GM18861 (cell line): ENCODE results near the gene GGT7.
"Not testable (repeated sequence)": the region's sequence is repeated elsewhere in the genome, so short reads cannot be mapped to it uniquely, and the experiment has no call there.

ENCODE experiments used
- ATAC-seq: cut with Tn5 transposase; IDR thresholded peaks from one replicate; pipeline ENCODE4 v1.9.1; 2021; ENCODE audit not compliant: unreplicated experiment

Gene GGT7

DNA sequence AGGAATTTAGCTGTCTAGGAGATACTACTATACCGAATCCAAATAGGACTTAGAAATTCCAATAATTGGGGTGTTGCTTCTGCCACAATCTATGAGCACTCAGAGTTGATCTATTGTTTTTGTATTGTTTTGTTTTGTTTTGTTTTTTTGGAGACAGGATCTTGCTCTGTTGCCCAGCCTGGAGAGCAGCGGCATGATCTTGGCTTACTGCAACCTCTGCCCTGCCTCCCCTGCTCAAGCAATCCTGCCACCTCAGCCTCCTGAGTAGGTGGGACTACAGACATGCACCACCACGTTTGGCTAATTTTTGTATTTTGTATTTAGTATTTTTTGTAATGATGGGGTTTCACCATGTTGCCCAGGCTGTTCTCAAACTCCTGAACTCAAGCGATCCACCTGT is 11.2 kb upstream of the GGT7 start:
- no peak for ATAC-seq

DNA sequence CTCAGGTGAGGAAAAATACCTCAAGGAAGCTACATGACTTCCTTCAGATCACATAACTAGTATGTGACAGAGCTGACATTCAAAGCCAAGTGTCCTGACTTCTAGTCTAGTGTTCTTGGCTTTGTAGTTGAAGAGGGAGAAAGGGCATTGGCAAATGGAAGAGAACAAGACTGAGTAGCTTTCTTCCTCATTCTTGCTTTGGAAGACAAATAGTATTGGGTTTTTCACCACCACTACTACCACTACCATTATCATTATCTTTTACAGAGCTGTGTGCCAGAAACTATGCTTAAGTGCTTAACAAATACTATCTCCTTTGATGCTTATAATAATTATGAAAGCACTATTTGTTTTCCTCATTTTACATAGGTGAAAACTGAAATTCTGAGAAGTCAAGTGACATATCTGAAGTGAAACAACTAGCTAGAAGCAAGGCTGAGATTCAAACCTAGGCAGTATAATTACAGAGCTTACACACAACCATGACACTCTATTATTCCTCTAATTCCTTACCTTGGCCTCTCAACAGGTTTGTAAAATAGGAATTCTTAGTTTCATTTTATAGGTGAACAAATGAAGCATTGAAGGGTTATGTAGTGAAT is 10.5 kb upstream of the GGT7 start:
- no peak for ATAC-seq

DNA sequence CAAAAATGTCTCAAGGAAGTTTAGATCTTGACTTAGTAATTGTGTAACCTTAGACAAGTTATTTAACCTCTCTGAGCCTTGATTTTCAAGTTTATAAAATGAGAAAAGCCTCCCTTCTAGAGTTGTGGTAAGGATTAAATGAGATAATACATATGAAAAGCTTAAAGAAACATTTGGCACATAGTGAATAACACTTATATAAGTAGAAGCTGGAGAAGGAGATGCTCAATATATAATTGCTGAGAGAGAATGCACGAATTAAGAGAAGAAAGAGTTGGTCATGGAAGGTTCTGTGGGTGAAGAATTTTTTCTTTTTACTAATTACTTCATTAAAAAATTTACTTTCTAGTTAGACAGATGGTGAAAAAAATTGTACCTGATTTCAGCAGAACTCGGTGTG is 9.0 kb upstream of the GGT7 start:
- ATAC-seq, result no peak

DNA sequence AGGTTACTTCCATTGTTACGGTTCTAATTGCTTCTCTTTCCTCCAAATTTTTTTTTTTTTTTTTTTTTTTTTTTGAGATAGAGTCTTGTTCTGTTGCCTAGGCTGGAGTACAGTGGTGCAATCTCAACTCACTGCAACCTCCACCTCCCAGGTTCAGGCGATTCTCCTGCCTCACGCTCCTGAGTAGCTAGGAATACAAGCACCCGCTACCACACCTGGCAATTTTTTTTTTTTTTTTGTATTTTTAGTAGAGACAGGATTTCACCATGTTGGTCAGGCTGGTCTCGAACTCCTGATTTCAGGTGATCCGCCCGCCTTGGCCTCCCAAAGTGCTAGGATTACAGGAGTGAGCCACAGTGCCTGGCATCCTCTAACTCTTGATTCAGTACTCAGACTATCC is 8.3 kb upstream of the GGT7 start:
- not testable (repeated sequence) for ATAC-seq

DNA sequence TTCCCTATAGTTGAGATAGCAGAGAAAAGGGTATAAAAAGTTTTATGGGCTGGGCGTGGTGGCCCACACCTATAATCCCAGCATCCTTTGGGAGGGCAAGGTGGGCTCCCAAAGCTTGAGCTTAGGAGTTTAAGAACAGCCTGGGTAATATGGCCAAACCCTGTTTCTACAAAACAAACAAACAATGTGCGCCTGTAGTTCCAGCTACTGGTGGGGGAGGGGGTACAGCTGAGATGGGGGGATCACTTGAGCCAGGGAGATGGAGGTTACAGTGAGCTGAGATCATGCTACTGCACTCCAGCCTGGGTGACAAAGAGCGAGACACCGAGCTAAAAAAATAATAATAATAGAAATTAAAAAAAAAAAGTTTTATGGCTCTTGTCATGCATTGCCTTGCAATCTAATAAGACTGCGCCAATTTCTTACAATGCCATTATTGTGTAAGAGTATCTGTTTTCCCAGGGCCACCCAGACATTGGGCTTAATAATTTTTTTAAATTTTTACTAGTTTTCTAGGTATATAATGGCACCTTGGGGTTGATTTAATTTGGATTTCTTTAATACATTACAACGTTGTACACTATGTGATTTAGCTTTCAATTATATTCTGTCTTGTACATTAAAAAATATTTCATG is 7.7 kb upstream of the GGT7 start:
- no peak for ATAC-seq

DNA sequence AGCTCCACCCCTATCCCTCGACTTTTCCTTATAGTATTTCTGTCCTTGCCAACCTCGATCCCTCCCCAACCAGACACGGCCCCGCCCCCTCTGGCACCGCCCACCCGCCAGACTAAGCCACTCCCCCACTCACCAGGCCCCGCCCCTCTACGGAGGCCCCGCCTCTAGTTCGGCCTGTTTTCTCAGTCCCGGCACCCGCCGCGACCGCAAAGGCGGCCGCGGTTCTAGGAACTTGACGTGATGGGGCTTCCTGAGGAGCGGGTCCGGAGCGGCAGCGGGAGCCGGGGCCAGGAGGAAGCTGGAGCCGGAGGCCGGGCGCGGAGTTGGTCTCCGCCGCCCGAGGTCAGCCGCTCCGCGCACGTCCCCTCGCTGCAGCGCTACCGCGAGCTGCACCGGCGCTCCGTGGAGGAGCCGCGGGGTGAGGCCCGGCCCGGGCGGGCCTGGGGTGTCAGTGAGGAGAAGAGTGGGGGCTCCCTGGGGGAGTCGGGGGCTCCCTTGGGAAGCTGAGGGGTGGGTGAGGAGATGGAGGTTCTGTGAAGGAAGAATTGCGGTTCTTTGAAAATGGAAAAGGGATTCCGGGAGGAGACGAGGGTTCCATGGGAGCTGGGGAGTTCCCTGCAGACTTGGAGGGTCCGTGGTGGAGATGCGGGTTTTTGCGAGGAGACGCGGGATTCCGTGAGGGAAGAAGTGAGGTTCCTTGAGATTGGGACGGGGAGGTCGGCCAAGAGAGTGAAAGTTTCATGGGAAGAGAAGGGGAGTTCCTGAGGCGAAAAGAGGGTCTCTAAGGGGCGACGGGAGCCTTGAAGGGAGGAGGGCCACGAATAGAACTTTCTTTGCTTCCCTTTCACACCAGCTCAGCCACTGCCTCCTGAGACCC is 4.0 kb upstream of the GGT7 start, which contains the start of gene ACSS2:
ACSS2 (plus strand) TSS at position 207 of the 877 bp plus-strand sequence; CDS start at position 241, 34 bp downstream.
- ATAC-seq, result no peak

DNA sequence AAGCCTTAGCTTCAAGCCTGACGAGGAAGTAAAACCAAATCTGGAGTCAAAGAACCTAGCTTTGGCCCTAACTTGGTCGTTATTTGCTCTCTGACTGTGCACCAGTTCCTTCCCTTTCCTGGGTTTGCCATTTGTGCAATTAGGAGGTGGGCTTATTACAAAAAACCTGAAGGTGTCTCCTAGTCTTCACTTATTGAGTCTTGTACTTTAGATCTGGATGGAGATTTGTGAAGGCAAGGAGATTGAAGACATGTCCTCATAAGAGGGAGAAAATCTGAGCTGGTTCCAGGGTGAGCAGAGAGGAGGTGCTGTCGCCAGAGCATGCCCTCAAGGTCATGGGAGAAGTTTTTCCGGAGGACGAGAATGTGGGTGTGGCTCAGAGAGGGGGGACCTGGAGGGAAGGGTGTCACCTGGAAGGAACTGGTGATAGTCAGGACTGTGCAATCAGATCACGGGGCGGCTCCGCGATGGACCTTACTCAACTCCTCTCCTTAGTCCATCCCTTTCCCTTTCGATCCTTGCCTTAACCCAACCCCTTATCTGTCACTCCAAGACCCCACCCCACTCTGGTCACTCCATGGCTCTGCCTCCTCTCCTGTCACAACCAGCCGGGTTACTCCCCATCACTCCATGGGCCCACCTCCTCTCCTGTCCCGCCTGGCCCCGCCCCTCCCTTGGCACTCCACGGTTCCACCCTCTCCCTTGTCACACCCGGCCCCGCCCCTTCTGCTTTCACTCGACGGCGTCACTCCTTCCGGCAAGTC is 3.2 kb upstream of the GGT7 start:
- ATAC-seq, result no peak

DNA sequence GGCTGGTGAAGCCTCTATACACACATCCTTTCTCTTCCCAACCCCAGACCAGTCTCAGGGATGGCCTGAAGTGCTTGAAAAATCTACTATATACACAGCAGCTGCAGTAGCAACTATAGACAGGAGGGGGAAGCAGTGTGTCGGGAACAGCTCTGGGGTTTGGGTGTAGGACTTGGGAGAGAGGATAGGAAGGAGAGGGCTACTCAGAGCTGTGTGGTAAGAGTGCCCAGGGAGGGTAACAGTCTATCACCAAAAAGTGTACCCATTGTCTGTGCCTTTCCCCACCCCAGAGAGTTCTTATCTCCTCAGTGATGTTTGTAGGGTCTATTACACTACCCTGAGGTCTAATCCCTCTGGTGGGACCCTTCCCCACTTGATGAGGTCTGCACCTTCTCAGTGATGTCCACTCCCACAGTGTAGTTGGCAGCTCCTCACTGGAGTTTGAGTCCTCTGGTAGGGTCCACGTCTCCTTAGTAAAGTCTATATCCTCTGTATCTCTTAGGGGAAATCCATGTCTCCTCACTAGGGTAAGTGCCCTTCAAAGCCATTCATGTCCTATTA is 1.5 kb upstream of the GGT7 start:
- no peak for ATAC-seq

DNA sequence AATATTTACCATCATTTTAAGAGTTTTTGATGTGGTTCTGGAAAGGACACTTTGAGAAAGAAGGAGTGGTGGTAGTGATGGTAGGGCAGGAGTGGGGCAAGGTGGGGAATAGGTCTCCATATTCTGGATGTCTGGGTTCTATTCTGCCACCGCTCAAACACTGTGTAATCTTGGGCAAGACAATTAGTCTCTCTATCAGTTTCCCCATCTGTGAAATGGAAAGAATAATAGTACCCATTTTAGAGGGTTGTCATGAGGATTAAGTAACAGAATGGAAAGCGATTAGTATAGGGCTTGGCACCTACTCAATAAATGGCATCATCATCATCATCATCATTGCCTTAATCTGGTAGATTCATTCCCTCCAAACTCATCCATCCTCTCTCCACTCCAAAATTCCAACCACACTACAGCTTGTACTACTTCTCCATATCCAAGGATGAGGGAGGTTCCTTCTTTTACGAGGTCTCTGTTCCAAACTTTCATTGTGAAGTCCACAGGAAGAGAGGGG is 982 bp upstream of the GGT7 start:
- no peak for ATAC-seq

DNA sequence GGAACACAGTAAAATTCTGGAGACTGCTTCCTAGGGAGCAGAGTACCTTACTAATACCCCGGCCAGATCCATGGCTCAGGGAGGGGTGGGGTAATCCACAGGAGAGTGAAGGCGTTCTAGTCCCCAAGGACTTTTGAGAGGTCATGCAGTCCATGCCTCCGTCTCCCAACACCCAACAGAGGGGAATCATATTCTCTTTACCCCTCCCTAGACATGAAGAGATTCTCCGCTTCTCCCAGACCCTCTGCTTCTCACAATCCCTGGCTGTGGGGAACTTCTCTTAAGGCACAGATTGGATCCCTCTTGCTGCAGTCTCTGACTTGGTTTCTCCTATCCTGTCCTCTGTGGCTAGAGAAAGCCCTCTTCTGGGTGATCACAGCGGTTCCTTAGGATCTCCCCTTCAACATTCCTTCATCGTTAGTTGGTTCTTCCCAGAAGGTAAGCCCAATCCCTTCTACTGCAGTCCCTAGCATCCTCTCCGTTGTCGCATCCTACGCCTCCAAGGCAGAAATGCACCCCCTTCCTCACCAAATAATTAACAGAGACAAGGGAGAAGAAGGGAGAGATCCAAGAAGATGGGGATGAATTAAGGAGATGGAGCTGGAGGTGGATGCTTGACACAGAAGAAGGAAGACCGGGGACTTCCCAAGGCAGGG is 562 bp downstream of the GGT7 start:
- ATAC-seq, result no peak

DNA sequence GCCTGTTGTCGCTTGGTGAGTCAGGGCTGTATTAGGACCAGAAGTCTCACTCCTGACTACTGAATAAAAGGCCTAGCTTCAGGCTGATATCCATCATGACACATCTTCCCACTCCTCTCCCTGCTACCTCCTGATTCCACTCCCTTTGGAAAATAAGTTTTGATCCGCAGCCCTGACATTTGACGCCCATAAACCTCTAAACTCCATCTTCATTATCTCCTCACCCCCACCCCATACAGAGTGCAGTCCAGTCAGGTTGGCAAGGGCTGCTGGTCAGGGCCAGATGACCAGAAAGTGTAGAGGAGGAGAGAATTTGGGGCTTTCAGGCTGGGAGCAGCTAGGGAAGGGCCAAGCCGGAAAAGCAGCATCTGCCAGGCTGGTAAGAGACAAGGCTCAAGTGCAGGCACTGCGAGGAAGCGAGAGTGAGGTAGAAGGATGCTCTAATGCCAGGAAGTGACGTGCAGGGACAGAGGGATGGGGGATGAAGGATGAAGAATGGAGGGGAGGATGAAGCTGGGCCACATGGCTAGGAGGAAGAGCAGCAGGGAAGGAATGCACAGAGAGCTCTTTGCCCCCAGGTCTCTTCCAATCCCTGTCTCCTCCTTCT is 1.2 kb downstream of the GGT7 start:
- ATAC-seq, result no peak

DNA sequence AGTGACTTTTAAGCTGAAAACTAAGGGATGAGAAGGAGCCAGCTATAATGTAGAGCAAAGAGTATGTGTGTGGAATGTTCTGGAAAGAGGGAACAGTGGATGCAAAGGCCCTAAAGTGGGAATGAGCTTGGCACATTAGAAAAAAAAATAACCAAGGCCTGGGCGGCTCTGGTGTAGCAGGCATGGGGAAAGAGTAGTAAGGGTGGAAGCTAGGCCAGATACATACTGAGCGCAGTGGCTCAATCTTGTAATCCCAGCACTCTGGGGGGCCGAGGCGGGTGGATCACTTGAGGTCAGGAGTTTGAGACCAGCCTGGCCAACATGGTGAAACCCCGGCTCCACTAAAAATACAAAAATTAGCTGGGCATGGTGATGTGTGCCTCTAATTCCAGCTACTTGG is 8.4 kb downstream of the GGT7 start:
- no peak for ATAC-seq

DNA sequence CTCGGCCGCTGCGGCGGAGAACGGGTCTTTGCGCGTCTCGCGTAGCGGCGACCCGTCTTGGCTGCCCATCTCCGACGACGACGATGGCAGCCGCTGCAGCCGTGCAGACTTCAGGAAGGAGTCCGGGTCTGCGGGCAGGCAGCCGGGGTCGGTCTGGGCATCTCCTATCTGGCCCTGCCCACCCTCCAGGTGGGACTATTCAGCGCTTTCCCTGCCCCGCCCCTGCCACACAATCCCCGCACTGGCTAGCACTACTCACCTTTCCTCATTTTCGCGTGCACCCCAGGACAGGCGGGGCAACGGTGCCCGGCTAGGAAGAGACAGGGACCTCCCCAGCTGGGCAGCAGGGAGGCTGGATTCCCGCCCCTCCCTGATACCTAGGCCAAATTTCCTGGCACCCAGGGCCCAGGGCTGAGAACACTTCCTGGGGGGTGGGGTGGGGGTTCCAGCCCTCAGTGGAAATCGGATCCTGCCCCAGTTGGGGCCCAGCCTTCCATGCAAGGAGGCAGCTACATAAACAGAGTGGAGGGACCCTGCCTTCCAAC is 9.2 kb downstream of the GGT7 start:
- ATAC-seq, result no peak

DNA sequence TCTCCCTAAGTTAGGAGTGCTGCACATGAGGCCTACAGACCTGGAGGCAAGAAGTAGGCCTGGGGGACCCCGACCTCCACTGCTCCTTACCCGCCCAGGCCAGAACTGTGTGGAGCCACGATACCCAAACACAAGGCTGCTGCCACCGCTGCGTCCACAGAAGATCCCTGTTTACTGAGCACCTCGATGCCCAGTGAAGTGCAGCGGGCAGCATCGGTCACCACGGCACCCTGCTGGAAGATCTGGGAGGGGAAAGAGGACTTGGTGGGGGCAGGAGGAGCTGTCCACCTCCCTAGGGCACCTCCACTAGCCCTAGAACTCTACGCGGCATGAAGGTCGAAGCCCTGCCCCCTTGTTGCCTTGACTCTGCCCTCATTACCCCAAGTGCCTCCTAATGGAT is 9.9 kb downstream of the GGT7 start:
- no peak for ATAC-seq

DNA sequence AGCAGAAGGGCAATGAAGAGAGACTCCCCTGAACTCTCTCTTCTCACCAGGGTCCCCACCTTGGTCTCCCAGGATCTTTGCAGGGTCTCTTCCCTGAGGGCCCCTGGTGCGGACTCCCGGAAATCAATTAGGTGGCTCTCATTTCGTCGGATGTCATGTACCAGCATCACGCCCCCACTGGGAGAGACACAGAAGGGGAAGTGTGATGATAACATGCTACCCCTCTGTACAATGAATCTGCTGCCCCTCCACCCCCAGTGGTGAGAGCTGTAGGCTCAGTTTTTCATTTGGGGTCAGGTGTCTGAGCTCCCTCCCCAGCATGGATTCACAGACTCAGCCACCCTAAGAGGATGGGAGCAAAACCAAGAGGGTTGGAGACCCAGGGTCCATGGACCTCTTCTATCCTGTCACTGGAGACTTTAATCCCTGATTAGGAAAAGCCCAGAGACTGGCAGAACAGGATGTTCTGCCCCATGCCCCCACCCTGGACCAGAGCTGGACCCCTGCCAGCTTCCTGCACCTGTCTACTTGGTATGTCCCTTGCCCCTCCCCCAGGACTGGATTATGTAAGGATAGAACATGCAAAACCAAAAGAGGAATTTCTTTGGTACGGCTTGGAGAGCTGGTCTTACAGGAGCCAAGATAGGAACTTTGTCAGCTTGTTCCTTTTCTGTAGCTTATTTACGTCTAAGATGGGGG is 11.1 kb downstream of the GGT7 start:
- no peak for ATAC-seq

DNA sequence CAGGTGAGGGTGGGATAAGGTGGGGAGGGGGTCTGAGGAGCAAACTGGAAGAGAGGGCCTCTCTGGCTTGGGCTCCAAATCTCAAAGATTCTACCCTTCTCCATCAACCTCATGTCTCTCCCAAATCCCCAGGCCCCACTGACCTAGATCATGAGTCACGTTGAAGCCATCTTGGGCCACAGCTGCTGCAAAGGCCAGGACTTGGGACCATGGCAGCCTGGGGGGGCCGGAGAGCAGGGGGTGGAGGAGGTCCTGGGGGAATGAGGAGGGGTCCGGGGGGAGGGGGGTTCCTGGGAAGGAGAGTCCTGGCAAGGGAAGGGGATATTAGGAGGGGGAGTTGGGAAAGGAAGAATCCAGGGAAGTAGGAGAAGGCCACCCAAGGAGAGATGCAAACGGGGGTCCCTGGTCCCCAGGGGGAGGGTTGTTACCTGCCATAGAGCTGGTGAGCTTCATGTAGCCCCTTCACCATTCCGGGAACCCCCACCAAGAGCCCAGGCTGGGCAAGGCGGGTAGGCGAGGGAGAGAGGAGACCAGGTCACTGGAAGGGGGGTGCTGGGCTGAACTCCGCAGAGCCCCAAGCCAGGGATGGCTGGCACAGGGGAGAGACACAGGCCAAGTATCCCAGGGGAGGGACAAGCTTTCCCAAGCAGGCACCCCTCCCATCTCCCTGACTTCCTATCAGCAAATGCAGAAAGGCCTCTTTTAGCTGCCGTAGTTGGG is 12.7 kb downstream of the GGT7 start:
- ATAC-seq, result no peak

DNA sequence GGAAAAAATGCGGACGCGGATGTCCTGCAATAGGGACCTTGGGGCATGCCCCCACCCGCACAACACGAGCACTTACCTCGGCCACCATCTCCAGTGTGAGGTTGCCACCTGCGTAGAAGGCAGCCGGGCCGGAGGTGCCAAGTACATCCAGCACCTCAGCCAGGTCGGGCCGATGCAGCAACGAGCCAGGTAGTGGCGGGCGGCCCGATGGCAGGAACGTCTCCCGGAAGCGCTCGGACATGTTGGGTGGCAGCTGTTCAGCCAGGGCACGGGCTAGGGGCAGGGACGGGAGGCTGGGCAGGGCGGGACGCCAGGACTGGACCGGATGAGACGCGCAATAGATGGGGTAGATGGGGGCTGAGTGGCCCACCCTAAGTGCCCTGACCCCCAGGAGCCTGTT is 13.3 kb downstream of the GGT7 start:
- no peak for ATAC-seq

DNA sequence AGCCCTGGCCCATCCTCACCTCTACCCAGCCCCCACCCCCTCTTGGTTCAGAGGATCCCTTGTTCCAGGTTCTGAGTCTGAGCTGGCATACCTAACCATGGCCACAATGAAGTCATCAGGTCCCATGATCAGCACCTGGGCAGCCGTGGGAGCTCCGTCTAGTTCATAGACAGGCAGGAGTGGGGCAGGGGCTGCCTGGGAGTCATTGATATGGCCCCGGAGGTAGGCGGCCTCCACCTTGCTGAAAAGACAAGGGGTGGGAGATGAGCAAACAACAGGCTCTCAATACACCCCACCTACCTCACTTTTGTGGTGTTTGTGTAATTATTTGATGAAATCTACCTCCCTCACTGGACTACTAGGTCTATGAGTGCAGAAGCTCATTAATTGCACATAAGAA is 20.4 kb downstream of the GGT7 start:
- no peak for ATAC-seq
